GM18499 (cell line): ENCODE measurements around the gene SMC1A.
"Not testable (repeated sequence)": the region's sequence is repeated elsewhere in the genome, so short reads cannot be mapped to it uniquely, and the experiment has no call there.

Experiments
- ATAC-seq: cut with Tn5 transposase; IDR thresholded peaks from one replicate; pipeline ENCODE4 v1.9.1; 2021; ENCODE audit warnings: moderate number of reproducible peaks; ENCODE audit not compliant: insufficient read depth, unreplicated experiment

The SMC1A gene

DNA sequence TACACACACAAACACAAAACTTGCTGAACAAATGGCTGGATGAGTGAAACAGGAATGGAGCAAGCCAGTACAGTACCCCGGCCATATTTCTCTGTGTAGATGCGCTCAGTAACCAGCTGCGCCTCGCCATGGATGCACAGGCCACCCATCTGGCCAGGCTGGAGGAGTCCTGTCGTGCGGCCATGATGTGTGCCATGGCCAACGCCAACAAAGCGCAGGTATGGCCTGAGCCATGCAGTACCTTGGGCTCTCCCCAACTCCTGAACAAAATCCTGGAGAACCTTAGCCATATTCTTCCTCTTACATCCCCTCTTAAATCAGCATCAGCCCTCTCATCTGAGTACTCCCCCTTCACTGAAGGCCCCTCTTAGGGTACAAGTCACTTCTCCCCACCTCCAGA is 7.3 kb upstream of the SMC1A start:
- no peak for ATAC-seq

DNA sequence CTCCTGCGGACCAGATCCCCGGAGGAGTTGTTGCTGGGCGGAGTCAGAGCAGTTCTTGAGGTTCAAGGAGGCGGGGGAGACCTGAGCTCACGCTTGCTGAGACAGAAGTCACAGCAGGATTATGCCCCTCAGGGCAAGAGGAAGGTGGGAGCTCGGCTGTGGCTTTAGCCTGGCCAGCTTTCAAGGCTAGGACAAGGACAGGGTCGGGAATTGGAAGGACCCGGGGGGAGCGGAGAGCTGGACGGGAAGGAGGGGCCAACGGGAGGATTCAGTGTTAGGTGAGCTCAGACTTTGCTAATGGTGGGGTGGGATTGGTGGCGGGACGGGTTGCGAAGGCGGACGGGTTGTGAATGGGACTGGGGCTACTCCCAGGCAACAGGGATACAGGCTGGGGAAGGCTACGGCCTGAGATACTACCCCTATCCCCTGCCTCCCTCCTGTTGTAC is 430 bp upstream of the SMC1A start, which contains the start of gene RIBC1:
Gene RIBC1 (plus strand): TSS at position 13 of the 446 bp plus-strand sequence. CDS start 3,404 bp downstream, outside the sequence.
- no peak for ATAC-seq

DNA sequence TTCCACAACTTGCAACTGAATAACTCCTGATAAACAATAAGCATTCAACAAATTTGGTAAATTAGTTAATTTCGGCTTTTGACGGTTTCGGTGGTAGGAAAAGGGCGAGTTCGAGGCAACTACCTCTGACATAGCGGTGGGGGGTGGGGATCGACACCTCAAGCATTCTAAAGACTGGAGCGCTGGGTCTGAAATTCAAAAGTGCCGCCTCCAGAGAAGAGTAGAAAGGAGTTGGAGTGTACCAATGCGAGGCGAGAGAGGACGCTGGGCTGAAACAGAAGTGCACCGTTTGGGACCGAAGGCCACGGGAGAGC is 725 bp downstream of the SMC1A start:
- ATAC-seq = no peak

DNA sequence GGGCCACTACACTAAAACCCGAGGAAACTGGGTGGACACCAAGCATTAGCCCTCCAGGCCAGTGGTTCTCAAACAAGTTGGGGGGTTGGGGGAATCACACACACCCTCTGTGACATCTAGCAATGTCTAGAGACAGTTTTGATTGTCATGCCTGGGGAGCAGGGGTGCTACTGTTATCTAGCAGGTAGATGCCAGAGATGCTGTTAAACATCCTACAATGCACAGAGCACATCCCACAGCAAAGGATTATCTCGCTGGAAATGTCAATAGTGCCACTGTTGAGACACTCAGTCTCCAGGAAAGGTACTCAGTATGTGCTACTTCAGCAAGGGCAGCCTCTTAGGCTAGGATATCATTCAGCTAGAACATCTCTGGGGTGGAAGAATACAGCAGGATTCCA is 1.3 kb downstream of the SMC1A start:
- ATAC-seq = no peak

DNA sequence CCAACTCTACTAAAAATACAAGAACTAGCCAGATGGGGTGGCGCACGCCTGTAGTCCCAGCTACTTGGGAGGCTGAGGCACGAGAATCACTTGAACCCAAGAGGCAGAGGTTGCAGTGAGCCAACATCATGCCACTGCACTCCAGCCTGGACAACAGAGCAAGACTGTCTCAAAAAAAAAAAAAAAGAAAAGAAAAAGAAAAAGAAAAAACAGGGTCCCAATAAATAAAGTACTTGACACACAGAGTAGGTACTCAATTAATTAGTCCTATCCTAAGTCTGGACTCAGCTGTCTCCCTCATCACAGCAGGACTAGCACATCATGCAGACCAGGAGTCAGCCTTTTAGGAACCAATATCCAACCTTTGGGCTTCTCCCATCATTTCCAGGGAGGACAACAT is 2.1 kb downstream of the SMC1A start:
- ATAC-seq = not testable (repeated sequence)

DNA sequence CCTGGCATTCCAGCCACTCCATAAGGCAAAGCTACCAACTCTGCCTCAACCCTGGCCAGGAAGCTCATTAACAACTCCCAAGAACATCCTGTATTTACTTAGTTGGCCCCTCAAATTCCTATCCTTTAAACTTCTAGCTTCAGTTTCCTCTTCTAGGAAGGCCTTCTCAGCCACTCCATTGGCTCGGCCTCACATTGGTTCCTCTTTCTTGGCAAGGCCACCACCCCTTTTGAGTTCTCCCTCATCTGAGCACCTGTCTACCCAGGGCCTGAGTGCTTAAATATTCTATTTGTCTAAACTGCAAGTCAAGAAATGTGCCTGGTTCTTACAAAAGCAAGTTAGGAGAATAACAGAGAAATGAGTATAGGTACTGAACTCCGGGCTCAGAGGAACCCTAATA is 10.0 kb downstream of the SMC1A start:
- ATAC-seq = no peak

DNA sequence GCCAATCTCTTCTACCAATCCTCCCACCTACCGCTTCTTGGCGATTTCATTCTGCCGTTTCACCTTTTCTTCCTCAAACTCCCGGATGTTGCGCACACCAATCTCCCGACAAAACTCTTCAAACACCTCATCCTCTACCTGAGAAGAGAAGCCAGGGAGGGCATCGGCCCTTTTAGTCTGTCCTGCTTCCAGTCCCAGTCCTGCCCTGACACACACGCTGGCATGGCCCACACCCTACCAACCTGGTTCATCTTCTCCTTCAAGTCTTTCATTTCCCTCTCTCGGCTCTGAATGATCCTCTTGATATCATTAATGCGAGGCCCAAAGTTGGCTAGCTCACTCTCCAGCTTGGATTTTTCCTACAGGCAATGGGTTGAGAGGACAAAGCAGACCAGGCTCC is 18.9 kb downstream of the SMC1A start:
- no peak for ATAC-seq

DNA sequence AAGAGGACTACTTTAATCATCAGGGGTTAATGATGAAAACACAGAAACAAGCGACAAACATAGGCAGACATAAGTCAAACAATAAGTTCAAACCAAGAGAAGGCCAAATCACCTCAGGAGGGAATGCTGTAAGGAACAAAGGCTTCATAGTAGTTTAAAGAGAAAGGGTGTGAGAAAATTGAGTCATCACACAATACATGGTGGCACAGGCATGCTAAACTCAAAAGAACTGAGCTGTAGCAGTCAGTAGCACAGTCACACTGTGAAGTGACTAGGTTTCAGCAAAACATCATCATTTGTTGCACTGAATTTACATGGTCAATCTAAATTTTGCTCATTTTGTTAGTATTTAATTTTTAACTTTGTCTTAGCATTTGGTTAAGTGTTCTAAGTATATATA is 24.2 kb downstream of the SMC1A start:
- ATAC-seq = no peak

DNA sequence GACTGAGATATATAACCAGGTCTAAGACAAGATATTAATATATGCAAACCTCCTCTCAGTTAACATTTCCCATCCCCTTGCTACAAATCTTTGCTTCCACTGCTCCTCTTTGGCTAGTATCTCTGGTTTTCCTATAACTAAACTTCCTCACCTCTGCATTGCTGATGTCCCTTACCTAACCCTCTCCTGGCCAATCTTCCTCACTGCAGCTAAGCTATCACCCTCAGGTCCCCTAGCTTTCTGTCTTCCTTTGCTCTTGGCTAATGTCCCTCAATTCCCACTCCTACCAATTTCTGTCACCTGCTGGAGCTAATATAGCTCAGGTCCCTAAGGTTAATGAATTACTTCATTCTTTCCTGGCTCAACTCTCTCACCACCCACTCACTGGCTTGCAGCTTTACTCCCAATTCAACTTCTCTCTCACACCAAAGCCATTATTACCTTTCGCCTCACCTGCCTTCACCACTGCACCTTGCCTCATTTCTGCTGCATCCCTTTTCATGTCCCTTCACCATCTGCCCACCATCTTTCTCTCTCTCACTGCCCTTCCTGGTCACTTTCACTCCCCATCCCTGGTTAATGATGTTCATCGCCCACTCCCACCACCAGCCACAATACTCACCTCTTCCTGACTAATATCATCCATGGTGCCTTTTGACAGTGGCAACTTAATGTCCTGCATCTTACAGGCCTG is 26.7 kb downstream of the SMC1A start:
- ATAC-seq = no peak

DNA sequence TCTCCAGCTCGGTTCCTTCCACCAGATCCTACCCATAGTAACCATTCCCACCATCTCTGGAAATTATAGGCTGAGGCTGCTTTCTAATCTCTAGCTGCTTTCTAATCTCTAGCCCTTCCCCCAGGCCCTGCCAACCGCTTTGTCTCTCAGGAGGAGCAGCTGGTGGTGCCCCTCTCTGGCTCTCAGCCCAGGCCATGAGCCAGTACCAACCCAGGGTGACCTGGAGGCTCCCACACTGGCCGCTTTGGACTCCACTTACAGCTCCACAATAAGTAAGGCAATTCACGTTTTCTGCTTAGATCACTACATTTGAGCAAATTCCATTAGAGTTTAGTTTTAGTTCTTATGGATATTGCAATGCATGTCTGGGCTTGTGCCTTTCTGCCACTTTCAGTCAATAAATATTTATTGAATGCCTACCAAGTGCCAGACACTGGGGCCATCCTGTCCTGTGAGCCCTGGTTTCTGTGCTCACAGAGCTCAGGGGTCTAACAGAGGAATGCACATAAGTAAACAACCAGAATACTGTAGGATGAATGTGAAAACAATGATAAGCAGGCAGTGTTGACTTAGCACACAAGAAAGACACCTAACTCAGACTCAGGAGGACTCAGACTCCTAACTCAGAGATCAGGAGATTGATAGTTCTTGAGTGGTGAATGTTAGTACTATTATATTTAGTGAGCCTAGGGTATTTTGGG is 38.9 kb downstream of the SMC1A start:
- ATAC-seq = no peak

DNA sequence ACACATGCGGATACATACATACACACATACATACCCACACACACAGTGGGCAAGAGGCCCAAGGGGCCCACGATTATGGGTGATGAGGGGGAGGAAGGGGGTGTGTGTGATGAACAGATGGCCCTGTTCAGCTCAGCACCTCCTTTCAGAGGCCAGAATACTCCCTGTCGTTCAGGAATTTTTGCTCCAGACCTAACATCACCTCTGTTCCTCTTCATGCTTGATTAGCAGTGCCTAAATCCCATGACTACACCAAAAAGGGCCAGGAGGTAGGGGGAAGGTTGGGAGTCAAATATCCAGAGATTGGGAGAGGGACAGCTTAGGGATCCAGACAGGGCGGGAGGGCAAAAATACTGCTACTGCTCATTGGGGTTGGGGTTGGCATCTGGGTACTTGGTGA is 42.7 kb downstream of the SMC1A start:
- ATAC-seq = no peak

DNA sequence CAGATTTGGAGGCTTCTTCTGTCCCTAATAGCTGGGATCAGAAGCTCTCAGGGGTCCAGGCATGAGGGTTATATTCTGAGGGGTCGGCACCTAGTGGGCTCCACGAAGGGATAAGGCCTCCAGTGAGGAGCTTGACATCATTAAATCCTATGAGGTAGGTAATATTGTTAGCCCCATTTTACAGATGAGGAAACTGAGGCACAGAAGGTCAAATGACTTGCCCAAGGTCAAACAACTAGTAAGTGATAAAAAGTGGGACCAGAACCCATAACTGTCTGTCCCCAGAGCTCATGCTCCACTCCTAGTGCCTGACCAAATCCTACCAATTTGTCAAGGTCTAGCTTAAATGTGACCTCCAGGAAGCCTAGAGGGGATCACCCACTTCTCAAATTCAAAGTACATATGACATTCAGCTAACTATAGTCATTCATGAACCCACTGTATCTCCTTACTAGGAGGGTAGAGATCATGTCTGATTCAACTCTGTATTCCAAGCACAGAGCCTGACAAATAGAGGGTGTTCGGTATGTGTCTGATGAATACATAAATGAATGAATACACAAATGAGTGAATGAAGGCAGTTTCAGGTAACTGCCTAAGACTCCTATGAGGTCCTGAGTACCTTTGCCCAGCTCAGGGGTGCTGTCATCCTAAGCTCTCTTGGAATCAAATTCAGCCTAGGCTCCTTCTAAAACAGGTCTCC is 43.3 kb downstream of the SMC1A start:
- ATAC-seq = no peak

DNA sequence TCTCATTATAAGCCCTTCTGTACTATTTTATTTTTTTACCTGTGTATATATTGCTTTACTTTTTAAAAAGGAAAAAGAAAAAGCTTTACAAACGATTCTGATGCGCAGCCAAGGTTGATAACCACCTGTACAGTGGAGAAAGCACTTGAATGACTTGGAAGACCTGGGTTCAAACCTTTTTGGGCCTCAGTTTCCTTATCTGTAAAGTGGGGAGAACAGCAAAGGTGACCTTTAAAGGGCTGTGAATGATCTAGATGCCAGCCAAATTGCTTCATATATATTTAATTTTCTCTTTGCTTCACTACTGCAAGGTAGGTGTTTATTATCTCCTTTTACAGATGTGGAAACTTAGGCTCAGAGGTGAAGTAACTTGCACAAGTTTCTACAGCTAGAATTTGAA is 45.0 kb downstream of the SMC1A start:
- no peak for ATAC-seq

DNA sequence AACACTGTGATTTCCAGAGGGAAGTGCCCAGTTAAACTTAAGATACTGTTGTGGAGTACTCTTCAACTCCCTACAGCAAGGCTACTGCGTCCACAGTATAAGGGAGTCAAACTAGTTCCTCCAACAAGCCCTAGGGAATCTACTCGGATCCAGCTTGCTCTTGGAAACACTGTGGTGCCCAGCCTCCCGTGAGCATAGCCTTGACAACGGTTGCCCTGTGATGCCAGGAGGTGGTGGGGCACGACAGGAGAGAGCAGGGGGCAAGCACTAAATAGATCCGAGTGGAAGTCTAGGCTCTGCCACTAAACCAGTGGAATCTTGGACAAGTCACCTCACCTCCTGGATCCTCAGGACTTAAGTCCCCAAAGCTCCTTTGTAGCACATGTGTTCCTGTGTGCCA is 45.6 kb downstream of the SMC1A start:
- no peak for ATAC-seq

DNA sequence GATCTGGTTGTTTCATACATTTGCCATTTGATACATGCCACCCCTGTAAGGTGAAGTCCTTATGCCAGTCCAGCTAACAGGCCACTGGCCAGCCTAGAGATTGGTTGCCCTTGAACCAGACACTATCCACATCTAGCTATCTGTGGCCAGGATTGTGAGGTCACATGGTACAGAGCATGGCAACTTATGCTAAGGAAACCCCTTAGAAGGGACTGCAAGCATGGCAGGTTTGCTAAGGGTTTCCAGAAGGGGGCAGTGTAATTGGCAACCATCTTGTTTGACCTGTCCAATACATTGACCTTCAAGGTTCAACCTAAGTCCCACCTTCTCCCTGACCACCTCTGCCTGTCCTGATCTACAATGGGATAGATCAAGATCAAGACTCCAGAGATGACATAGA is 47.5 kb downstream of the SMC1A start:
- ATAC-seq = no peak

DNA sequence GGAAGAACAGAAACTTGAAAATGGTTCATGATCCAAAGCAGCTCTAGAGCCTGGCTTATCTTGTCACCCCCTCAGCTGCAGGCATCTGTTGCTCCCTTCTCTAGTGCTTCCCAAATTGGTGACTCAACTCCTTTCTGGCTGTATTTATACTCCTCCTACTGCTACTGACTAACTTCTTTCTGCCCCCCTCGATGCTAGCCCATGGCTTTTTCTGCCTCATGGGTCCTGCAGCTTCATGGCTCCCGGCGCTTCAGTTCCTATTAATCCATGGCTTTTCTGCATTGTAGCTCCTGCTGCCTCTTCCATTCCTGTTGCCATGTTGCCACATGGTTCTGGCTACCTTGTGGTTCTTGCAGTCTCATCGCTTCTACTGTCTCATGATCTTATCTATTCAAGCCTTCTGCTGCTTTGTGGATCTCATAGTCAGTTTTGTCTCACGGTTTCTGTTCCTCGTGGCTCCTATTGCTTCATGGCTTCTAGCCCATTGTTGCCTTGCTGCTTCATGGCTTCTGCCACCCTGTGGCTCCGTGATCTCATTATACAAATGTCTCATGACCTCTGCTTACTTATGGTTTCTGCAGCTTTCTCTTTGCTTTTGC is 48.1 kb downstream of the SMC1A start:
- ATAC-seq = no peak

DNA sequence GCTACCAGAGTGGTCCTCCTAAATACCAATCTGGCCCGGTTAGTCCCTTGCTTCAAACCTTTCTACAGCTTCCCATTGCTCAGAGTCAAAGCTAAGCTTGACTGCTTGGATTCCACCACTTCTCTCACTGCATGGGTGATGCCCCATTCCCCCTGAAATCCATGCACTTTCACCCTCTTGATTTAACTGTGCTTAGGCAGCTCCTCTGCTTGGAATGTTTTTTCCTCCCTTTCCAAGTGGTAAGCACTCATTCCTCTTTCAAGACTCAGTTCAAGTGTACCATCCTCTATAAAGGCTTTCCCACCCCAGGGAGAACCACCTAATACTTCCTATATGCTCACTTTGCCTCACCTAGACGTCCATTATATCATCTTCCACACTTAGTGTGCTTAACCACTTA is 49.1 kb downstream of the SMC1A start:
- ATAC-seq = no peak

DNA sequence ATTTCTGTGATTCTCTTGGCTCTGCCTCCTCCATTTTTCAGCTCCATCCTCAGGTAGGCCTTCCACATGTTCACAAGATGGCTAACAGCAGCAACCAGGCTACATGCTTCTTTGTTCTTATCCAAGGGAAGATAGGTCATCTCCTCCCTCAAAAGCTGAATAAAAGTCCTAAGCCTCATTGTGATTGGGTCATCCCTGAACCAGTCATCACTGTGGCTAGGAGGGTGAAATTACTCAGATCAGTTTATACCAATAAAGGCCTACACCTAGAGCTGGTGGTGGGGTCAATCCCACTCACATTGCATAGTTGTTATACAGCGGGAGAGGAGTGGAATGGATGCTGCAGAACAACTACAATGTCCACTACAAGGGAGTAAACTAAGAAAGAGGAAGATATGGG is 56.0 kb downstream of the SMC1A start:
- ATAC-seq = not testable (repeated sequence)

DNA sequence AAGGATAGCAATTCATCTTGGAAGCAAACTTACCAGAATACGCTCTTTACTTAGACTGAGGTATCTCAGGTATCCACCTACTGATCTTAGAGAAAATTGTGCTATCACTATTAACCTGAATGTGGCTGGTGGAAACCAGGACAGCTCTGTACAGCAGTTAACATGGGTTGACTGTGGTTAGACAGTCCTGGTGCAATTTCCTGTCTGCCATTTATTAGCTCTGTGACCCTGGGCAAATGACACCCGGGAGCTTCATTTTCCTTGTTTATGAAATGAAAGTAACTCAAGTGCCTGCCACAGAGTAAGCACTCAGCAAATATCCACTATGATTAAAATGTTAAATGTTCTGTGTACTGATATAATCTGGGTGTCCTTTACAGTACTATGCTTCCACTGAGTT is 60.0 kb downstream of the SMC1A start:
- no peak for ATAC-seq

DNA sequence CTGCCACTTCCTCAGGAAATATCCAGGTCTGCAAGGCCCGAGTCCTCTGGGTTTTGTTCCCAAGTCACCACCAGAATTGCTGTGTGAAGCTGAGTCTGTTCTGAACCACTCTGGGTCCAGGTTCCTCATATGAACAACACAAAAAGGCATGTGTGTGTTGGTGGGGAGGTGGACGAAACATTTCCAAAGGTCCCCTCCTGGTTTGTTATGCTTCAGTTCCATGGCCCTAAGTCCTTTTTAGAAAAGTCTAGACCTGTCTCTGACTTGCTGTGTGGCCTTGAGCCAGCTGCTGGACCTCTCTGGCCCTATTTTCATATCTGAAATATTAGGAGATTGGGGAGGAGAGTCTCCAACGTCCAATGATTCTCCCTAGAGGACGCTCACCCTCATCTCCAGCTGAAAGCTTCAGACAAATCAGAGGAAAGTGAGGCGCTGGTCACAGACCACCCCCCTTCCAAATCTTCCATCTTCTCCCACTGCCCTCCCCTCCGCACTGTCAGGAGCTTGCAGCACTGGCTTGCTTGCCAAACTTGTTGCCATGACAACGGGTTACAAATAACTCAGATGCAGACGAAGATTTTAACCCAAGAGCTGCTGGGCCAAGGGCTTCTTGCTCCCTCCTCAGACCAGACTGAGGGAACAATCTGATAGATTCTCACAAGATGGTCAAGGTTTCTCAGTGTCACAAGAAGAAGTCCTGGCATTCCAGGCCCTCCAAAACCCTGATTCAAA is 64.5 kb downstream of the SMC1A start:
- no peak for ATAC-seq

DNA sequence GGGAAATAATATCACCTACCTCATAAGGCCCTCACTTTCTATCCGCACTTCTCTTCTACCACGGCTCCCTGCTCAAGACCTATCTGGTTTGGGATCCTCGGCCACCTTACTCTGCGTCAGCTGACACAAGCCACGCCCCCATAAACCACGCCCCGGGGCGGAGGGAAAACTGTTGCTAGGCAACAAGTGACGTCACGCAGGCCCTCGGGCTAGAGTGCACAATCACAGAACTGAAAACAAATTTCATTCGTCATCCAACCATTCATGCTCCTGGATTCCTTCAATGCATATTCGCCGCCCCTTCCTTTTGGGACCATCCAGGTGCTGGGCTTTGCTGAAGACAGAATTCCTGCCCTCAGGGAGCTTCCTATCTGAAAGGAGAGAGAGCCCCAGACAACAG is 66.3 kb downstream of the SMC1A start:
- ATAC-seq = no peak
